ENCODE results near the gene TNFAIP6. TPM values are rescaled to one million over a fixed set of nuclear protein-coding genes. Genes with fewer than 3 reads are reported as not detected.

TNFAIP6 gene
- total and polyA plus RNA-seq, 12 donors, result 0.20 to 9.0 (median 0.27) TPM; not detected in 3

DNA sequence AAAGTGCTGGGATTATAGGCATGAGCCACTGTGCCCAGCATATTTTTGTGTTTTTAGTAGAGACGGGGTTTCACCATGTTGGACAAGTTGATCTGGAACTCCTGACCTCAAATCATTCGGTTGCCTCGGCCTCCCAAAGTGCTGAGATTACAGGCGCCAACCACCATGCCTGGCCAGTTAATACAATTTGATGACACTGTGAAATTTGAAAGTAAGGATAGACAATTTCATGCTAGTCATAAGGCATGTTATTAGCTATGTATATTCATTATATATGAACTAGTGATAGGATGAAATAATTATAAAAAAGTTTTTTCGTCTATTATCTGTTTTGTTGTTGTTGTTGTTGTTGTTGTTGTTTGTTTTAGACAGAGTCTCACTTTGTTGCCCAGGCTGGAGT, 43.8 kb downstream of the TNFAIP6 start:
- no peaks in the 10 kb centered on the region for H3K36me3 ChIP-seq (replicated peaks in 1 of 2)
- H3K9me3 ChIP-seq (replicated peaks in 1 of 3), result no peaks in the 10 kb centered on the region
- no peaks in the 10 kb centered on the region for H3K4me1 ChIP-seq (replicated peaks in 1 of 2)
- no peak for DNase-seq
- TF ChIP-seq, protein P1, sequence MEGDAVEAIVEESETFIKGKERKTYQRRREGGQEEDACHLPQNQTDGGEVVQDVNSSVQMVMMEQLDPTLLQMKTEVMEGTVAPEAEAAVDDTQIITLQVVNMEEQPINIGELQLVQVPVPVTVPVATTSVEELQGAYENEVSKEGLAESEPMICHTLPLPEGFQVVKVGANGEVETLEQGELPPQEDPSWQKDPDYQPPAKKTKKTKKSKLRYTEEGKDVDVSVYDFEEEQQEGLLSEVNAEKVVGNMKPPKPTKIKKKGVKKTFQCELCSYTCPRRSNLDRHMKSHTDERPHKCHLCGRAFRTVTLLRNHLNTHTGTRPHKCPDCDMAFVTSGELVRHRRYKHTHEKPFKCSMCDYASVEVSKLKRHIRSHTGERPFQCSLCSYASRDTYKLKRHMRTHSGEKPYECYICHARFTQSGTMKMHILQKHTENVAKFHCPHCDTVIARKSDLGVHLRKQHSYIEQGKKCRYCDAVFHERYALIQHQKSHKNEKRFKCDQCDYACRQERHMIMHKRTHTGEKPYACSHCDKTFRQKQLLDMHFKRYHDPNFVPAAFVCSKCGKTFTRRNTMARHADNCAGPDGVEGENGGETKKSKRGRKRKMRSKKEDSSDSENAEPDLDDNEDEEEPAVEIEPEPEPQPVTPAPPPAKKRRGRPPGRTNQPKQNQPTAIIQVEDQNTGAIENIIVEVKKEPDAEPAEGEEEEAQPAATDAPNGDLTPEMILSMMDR (IDR thresholded peaks at IDR 0.05), result no peak
- TF ChIP-seq POLR2A (IDR thresholded peaks at IDR 0.05), result no peak
- H3K27me3 ChIP-seq, result no peaks in the 10 kb centered on the region
- no peak overlapping the region for H3K4me3 ChIP-seq
- H3K27ac ChIP-seq, result no peak overlapping the region
- 92 to 95% (median 93%) methylated on average over 5 of the region's 5 CpGs for WGBS, 4 donors
- intact Hi-C loops (cut with DNase I), result loop anchor here in 1 of 2 donors (10.0 kb wide), 1 partner anchor 106 kb away; no protein-coding TSS in a partner anchor

DNA sequence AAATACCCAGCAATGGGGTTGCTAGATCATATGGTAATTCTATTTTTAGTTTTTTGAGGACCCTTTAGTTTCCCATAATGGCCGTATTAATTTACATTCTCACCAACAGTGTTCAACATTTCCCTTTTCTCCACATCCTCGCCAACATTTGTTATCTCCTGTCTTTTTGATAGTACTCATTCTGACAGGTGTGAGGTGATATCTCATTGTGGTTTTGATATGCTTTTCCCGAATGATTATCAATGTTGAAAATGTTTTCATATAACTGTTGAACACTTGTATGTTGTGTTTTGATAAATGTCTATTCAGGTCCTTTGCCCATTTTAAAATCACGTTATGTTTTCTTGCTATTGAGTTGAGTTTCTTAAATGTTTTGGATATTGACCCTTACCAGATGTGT, 46.5 kb downstream of the TNFAIP6 start:
- TF ChIP-seq, protein P1 (IDR thresholded peaks at IDR 0.05), result no peak
- TF ChIP-seq POLR2A (IDR thresholded peaks at IDR 0.05), result no peak
- no peak for DNase-seq
- no peaks in the 10 kb centered on the region for H3K4me1 ChIP-seq (replicated peaks in 1 of 2)
- no peak overlapping the region for H3K27ac ChIP-seq
- no peak overlapping the region for H3K4me3 ChIP-seq
- no peaks in the 10 kb centered on the region for H3K9me3 ChIP-seq (replicated peaks in 1 of 3)
- intact Hi-C loops (cut with DNase I), result loop anchor here in 1 of 2 donors (10.0 kb wide), 1 partner anchor 109 kb away; no protein-coding TSS in a partner anchor
- 76 to 77% (median 76%) methylated on average over 4 of the region's 4 CpGs for WGBS, 4 donors
- H3K27me3 ChIP-seq, result no peaks in the 10 kb centered on the region
- H3K36me3 ChIP-seq (replicated peaks in 1 of 2), result no peaks in the 10 kb centered on the region

DNA sequence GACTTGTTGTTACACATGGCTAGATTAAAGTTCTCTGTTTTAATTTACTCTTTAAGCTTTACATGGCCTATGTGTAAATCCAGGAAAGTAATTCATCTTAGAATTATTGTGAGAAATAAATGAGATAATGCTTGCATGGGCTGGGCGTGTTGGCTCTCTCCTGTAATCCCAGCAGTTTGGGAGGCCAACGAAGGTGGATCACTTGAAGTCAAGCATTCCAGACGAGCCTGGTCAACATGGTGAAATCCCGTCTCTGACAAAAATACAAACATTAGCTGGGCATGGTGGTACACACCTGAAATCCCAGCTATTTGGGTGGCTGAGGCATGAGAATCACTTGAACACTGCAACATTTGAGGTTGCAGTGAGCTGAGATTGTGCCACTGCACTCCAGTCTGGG, 48.0 kb downstream of the TNFAIP6 start:
- Histone ChIP-seq H3K4me3 (no peak overlapping the region), H3K9me3 (replicated peaks in 1 of 3) (no peaks in the 10 kb centered on the region), H3K4me1 (replicated peaks in 1 of 2) (no peaks in the 10 kb centered on the region), H3K27ac (no peak overlapping the region), H3K36me3 (replicated peaks in 1 of 2) (no peaks in the 10 kb centered on the region), H3K27me3 (no peaks in the 10 kb centered on the region)
- intact Hi-C loops (cut with DNase I), result loop anchor here in 1 of 2 donors (10.0 kb wide), 1 partner anchor 111 kb away; no protein-coding TSS in a partner anchor
- no peak for TF ChIP-seq POLR2A (IDR thresholded peaks at IDR 0.05)
- TF ChIP-seq, protein P1 (IDR thresholded peaks at IDR 0.05), result no peak
- WGBS, 4 donors, result 69 to 82% (median 80%) methylated on average over 4 of the region's 4 CpGs
- no peak for DNase-seq

DNA sequence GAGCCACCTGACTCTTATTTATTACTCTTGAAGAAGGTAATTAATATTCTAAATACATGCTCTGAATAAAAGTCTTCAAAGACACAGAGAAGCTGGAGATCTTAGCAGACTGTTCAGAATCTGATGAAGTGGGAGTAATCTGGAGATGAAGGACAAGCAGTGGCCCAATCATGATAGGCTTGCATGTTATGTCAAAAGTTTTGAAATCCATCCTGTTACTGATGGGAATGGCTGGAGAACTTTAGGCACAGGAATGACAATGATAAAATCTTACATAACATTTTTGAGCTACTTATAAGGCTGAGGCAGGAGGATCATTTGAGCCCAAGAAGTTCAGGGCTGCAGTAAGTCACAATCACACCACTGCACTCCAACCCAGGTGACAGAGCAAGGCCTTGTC, 49.9 kb downstream of the TNFAIP6 start:
- Histone ChIP-seq H3K27ac (no peak overlapping the region), H3K4me1 (replicated peaks in 1 of 2) (peaks cover 0 to 15% of the 10 kb centered on the region in 2 donors), H3K9me3 (replicated peaks in 1 of 3) (no peaks in the 10 kb centered on the region), H3K36me3 (replicated peaks in 1 of 2) (peaks cover 0 to under 1% of the 10 kb centered on the region in 2 donors), H3K27me3 (no peaks in the 10 kb centered on the region), H3K4me3 (no peak overlapping the region)
- TF ChIP-seq, protein P1 (IDR thresholded peaks at IDR 0.05), result no peak
- no peak for TF ChIP-seq POLR2A (IDR thresholded peaks at IDR 0.05)
- no peak for DNase-seq
- intact Hi-C loops (cut with DNase I), result loop anchor here in 1 of 2 donors (10.0 kb wide), 1 partner anchor 112 kb away; no protein-coding TSS in a partner anchor
